PC-3 (cell line): ENCODE measurements around the gene NRL. TPM values are rescaled to one million over a fixed set of nuclear protein-coding genes. Genes with fewer than 3 reads are reported as not detected.

Source experiments
- ATAC-seq: fragments of 200-7000 bp; cut with Tn5 transposase; 2 replicates; pipeline ENCODE4 v1.9.1; 2020; ENCODE audit warnings: mild to moderate bottlenecking, moderate library complexity
- BruUV-seq: library from RNA; stranded (reverse); fragments of 400-500 nt; replicated peaks from 2 replicates; lab custom pipeline; 2021; lab: Mats Ljungman, UMichigan
- CTCF ChIA-PET: fragments of 300-600 bp; sonication (Branson Sonifier 250); formaldehyde crosslinking; loops from one replicate; lab custom pipeline; 2022; ENCODE audit warnings: antibody characterized with exemption; lab: Charles Lee
- POLR2A ChIA-PET: fragments of 300-600 bp; sonication (Branson Sonifier 250); formaldehyde crosslinking; loops from one replicate; lab custom pipeline; 2022; ENCODE audit warnings: antibody characterized with exemption; ENCODE audit not compliant: unreplicated experiment; lab: Charles Lee
- DNase-seq: peaks from one replicate; pipeline ENCODE4 v3.0.0-alpha.2; 2015
- H2AFZ ChIP-seq: fragments of 300-600 bp; sonication (generic); 2 replicates; pipeline ENCODE4 v1.6.0; 2016; ENCODE audit warnings: antibody characterized with exemption, low read length
- H3F3A ChIP-seq: fragments of 300-600 bp; sonication (generic); one replicate; pipeline ENCODE4 v1.6.0; 2017; ENCODE audit warnings: antibody characterized with exemption, low read length, control low read depth, mild to moderate bottlenecking; ENCODE audit not compliant: unreplicated experiment
- H3K27ac ChIP-seq: fragments of 300-600 bp; sonication (generic); 2 replicates; pipeline ENCODE4 v1.5.1; 2016; ENCODE audit warnings: mild to moderate bottlenecking, low read length
- H3K27me3 ChIP-seq: fragments of 300-600 bp; sonication (generic); 2 replicates; pipeline ENCODE4 v1.6.1; 2016; ENCODE audit warnings: low read length, mixed read lengths
- H3K36me3 ChIP-seq: fragments of 300-600 bp; sonication (generic); 2 replicates; pipeline ENCODE4 v1.6.1; 2016; ENCODE audit warnings: low read depth, mixed run types, low read length, mixed read lengths
- H3K4me1 ChIP-seq: fragments of 300-600 bp; sonication (generic); 2 replicates; pipeline ENCODE4 v1.5.1; 2016; ENCODE audit warnings: low read length; ENCODE audit not compliant: insufficient read depth
- H3K4me2 ChIP-seq: fragments of 300-600 bp; sonication (generic); 2 replicates; pipeline ENCODE4 v1.6.0; 2016; ENCODE audit warnings: low read length
- H3K4me3 ChIP-seq: fragments of 300-600 bp; sonication (generic); 2 replicates; pipeline ENCODE4 v1.5.1; 2016; ENCODE audit warnings: mild to moderate bottlenecking, low read length, mixed read lengths
- H3K79me2 ChIP-seq: fragments of 300-600 bp; sonication (generic); 2 replicates; pipeline ENCODE4 v1.6.1; 2017; ENCODE audit warnings: low read length, mixed read lengths
- H3K9ac ChIP-seq: fragments of 300-600 bp; sonication (generic); 2 replicates; pipeline ENCODE4 v1.6.0; 2016; ENCODE audit warnings: mild to moderate bottlenecking, low read length
- H3K9me2 ChIP-seq: fragments of 300-600 bp; sonication (generic); replicated peaks from 2 replicates; pipeline ENCODE4 v1.6.1; 2016; ENCODE audit warnings: mixed run types, low read length, mixed read lengths
- H3K9me3 ChIP-seq: fragments of 300-600 bp; sonication (generic); 2 replicates; pipeline ENCODE4 v1.6.1; 2016; ENCODE audit warnings: low read length, mixed read lengths
- H4K20me1 ChIP-seq: fragments of 300-600 bp; sonication (generic); 2 replicates; pipeline ENCODE4 v1.6.1; 2016; ENCODE audit warnings: low read length, mixed read lengths
- EZH2 ChIP-seq: fragments of 300-600 bp; sonication (generic); IDR thresholded peaks from one replicate; pipeline ENCODE4 v1.6.1; 2017; ENCODE audit warnings: antibody characterized with exemption, mild to moderate bottlenecking, low read length; ENCODE audit not compliant: unreplicated experiment
- EZH2phosphoT487 ChIP-seq: fragments of 300-600 bp; sonication (generic); IDR thresholded peaks from 2 replicates; pipeline ENCODE4 v1.6.1; 2018; ENCODE audit warnings: mild to moderate bottlenecking, antibody characterized with exemption, low read length, borderline replicate concordance
- intact Hi-C: fragments of 100-400 bp; cut with micrococcal nuclease; formaldehyde crosslinking; loops from 2 replicates; pipeline ENCODE4 v1.9.0; 2023
- total RNA-seq: library from RNA; depleted of rRNA; stranded (reverse); fragments of >200 nt; gene quantifications from 2 replicates; pipeline ENCODE4 v1.2.3, GENCODE V29; 2014
- TF ChIP-seq, protein P1 (sequence below): fragments of 300-600 bp; sonication (generic); conservative IDR thresholded peaks from 2 replicates; pipeline ENCODE4 v1.5.1; 2017; ENCODE audit warnings: antibody characterized with exemption, low read depth, mild to moderate bottlenecking, low read length

The NRL gene
- total RNA-seq, 1 experiment from 2014 or later: 1.5 TPM

DNA sequence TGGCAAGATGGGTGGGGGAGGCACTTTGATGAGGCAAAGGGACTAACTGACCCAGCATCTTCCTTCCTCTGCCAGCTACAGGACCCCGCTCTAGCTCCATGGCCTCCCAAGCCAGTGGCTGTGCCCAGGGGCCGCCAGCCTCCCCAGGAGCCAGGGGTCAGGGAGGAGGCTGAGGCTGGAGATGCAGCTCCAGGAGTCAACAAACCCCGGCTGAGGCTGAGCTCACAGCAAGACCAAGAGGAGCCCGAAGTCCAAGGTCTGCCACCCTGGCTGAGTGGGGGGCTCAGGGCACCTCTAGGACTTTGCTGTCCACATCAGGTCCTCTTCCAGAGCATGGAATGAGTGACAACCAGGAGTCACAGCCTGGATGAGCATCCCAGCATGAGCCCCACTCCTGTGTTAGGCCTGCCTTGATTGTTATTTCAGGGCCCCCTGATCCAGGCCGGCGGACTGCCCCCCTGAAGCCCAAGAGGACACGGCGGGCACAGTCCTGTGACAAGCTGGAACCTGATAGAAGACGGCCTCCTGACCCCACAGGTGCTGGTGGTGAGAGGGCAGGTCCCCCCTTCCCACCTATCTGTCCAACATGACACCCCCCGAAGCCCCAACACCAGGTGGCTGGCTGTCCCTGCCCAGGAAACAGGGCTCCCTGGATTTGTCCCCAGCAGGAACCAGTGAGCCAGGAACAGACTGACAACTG is 45.9 kb downstream of the NRL start:
- no peak overlapping the region for H3K27ac ChIP-seq
- ChIA-PET POLR2A (no interaction called here), CTCF (interaction anchor here (0.6 kb wide), 1 partner anchor 25 kb away, joined by 10 read pairs; no protein-coding TSS in a partner anchor)
- no peaks in the 10 kb centered on the region for H4K20me1 ChIP-seq
- no peaks in the 10 kb centered on the region for H3K36me3 ChIP-seq
- BruUV-seq: no TSS peak
- no peaks in the 10 kb centered on the region for H3K4me1 ChIP-seq
- intact Hi-C loops: no loop called here
- no peak overlapping the region for H3K9ac ChIP-seq
- TF ChIP-seq EZH2 (no peak), EZH2phosphoT487 (no peak)
- TF ChIP-seq, protein P1, sequence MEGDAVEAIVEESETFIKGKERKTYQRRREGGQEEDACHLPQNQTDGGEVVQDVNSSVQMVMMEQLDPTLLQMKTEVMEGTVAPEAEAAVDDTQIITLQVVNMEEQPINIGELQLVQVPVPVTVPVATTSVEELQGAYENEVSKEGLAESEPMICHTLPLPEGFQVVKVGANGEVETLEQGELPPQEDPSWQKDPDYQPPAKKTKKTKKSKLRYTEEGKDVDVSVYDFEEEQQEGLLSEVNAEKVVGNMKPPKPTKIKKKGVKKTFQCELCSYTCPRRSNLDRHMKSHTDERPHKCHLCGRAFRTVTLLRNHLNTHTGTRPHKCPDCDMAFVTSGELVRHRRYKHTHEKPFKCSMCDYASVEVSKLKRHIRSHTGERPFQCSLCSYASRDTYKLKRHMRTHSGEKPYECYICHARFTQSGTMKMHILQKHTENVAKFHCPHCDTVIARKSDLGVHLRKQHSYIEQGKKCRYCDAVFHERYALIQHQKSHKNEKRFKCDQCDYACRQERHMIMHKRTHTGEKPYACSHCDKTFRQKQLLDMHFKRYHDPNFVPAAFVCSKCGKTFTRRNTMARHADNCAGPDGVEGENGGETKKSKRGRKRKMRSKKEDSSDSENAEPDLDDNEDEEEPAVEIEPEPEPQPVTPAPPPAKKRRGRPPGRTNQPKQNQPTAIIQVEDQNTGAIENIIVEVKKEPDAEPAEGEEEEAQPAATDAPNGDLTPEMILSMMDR: no peak
- H3K9me3 ChIP-seq: no peaks in the 10 kb centered on the region
- no peak overlapping the region for H3K4me2 ChIP-seq
- H3K79me2 ChIP-seq: no peaks in the 10 kb centered on the region
- peaks cover 14% of the 10 kb centered on the region; the same call in 1 of the 2 replicates for H3K27me3 ChIP-seq
- no peaks in the 10 kb centered on the region for H3K9me2 ChIP-seq
- no peaks in the 10 kb centered on the region for H3F3A ChIP-seq
- ATAC-seq (no peak), DNase-seq (no peak)
- H3K4me3 ChIP-seq: no peak overlapping the region
- H2AFZ ChIP-seq: no peak overlapping the region

DNA sequence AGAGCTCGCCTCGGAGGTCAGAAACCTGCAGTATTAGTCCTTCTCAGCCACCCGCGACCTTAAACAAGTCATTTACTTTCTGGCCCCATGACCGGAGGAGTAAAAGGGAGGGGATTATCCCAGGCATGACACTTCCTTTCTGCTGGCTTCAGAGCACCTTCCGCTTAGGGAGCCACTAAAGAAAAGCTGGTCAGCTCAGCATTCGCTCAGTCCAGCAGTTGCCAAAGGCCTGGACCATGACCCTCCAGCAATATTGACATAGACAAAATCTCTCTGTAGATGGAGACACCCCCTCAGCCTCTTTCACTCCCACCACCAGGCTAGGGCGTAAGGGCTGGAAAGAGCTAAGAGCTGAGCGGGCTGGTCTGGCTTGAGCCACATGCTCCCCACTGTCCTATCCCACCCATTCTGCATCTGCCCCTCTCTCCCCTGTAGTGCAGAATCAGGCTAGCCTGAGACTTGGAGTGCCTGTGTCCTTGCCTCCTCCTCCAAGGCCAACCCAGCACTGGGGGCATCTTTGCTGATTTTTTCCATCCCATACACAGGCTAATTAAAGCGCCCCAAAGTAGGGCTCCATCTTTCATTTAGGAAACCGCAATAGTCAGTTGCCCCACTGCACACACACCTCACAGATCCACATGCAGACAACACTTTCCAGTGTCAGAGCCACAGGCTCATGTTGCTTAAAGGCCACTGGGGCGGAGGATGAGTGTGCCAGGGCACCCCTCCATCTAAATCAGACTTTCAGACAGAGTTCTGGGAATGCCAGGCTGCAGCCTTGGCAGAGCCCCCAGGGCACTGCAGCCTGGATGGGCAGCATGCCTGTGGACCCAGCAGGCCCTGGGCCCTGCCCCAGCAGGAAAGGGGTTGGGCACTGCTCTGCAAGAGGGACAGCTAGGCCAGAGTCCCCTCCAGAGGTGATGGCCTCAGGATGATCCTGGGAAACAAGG is 47.3 kb downstream of the NRL start:
- TF ChIP-seq EZH2: no peak
- TF ChIP-seq, protein P1: no peak
- no peak for TF ChIP-seq EZH2phosphoT487
- Histone ChIP-seq H3K9ac (no peak overlapping the region), H4K20me1 (no peaks in the 10 kb centered on the region), H3K27me3 (peaks cover 14% of the 10 kb centered on the region; the same call in 1 of the 2 replicates), H3K36me3 (no peaks in the 10 kb centered on the region), H3K79me2 (no peaks in the 10 kb centered on the region), H3K9me2 (no peaks in the 10 kb centered on the region), H3K4me3 (no peak overlapping the region), H3K4me2 (no peak overlapping the region), H3K27ac (no peak overlapping the region), H3K9me3 (no peaks in the 10 kb centered on the region), H3K4me1 (no peaks in the 10 kb centered on the region), H2AFZ (no peak overlapping the region), H3F3A (no peaks in the 10 kb centered on the region)
- intact Hi-C loops: no loop called here
- no peak for DNase-seq
- BruUV-seq: no TSS peak
- ChIA-PET POLR2A (no interaction called here), CTCF (no interaction called here)
- no peak for ATAC-seq
